ENCODE results near the gene NDRG3. TPM values are rescaled to one million over a fixed set of nuclear protein-coding genes. Genes with fewer than 3 reads are reported as not detected.

NDRG3 gene
- total RNA-seq, 1 donor from 2014 or later: 24.3 TPM

DNA sequence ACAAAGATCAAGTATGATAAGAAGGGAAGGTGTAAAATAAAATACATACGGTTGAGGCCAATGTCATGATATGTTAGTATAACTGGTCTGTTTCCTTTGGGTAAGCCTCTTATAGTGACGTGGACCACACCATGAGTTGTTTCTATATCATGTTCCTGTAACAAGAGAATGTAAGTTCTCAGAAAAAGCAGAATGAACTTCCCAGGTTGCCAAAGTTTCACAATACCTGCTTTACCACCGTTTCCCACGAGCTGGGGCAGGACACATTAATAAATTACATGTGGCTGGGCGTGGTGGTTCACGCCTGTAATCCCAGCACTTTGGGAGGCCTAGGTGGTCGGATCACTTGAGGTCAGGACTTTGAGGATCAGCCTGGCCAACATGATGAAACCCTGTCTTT, 57.3 kb downstream of the NDRG3 start:
- Mint-ChIP-seq H3K4me1 (no peaks in the 10 kb centered on the region), H3K27me3 (ENCODE audit: low read depth) (no peaks in the 10 kb centered on the region), H3K36me3 (peaks cover 1% of the 10 kb centered on the region), H3K9me3 (no peaks in the 10 kb centered on the region), H3K4me3 (no peak overlapping the region), H3K27ac (no peak overlapping the region)
- TF ChIP-seq, protein P1, sequence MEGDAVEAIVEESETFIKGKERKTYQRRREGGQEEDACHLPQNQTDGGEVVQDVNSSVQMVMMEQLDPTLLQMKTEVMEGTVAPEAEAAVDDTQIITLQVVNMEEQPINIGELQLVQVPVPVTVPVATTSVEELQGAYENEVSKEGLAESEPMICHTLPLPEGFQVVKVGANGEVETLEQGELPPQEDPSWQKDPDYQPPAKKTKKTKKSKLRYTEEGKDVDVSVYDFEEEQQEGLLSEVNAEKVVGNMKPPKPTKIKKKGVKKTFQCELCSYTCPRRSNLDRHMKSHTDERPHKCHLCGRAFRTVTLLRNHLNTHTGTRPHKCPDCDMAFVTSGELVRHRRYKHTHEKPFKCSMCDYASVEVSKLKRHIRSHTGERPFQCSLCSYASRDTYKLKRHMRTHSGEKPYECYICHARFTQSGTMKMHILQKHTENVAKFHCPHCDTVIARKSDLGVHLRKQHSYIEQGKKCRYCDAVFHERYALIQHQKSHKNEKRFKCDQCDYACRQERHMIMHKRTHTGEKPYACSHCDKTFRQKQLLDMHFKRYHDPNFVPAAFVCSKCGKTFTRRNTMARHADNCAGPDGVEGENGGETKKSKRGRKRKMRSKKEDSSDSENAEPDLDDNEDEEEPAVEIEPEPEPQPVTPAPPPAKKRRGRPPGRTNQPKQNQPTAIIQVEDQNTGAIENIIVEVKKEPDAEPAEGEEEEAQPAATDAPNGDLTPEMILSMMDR (IDR thresholded peaks at IDR 0.05; ENCODE audit: unreplicated experiment): no peak
- DNase-seq (ENCODE audit: low spot score in 2 of 2, unreplicated experiment in 2 of 2): no peak

DNA sequence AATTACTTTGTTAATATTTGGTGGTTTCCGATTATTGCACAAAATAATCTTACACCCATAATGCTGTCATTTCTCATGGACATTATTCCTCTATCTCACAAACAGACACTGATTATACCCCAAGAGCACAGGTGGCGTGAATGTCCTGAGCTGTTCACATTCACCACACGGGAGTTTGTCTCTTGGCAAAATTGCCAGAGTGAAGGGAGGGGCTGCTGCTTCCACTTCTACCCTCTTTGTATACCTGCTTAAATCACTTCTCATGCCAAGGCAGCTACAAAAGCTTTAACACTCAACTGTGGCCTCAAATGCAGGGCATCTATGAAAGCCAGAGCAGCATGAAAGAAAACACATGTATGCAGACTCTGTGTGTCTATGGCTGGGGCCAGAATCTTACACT, 58.0 kb downstream of the NDRG3 start:
- Mint-ChIP-seq H3K4me3 (no peak overlapping the region), H3K9me3 (no peaks in the 10 kb centered on the region), H3K36me3 (peaks cover 1% of the 10 kb centered on the region), H3K4me1 (no peaks in the 10 kb centered on the region), H3K27me3 (ENCODE audit: low read depth) (no peaks in the 10 kb centered on the region), H3K27ac (no peak overlapping the region)
- DNase-seq (ENCODE audit: low spot score in 2 of 2, unreplicated experiment in 2 of 2): no peak
- TF ChIP-seq, protein P1 (IDR thresholded peaks at IDR 0.05; ENCODE audit: unreplicated experiment): no peak

GRCh38 chr20:36686944-36687343, 58.9 kb downstream of the NDRG3 start:
- no peak overlapping the region for H3K27ac Mint-ChIP-seq
- no peaks in the 10 kb centered on the region for H3K27me3 Mint-ChIP-seq (ENCODE audit: low read depth)
- no peaks in the 10 kb centered on the region for H3K9me3 Mint-ChIP-seq
- H3K36me3 Mint-ChIP-seq: peaks cover 7% of the 10 kb centered on the region
- no peak overlapping the region for H3K4me3 Mint-ChIP-seq
- TF ChIP-seq, protein P1 (IDR thresholded peaks at IDR 0.05; ENCODE audit: unreplicated experiment): no peak
- H3K4me1 Mint-ChIP-seq: no peaks in the 10 kb centered on the region
- no peak for DNase-seq (ENCODE audit: low spot score in 2 of 2, unreplicated experiment in 2 of 2)

- no peaks in the 10 kb centered on the region for H3K9me3 Mint-ChIP-seq
- H3K27ac Mint-ChIP-seq: no peak overlapping the region
- H3K36me3 Mint-ChIP-seq: peaks cover 8% of the 10 kb centered on the region
- DNase-seq (ENCODE audit: low spot score in 2 of 2, unreplicated experiment in 2 of 2): no peak
- H3K4me1 Mint-ChIP-seq: no peaks in the 10 kb centered on the region
- TF ChIP-seq, protein P1 (IDR thresholded peaks at IDR 0.05; ENCODE audit: unreplicated experiment): no peak
- H3K4me3 Mint-ChIP-seq: no peak overlapping the region
- no peaks in the 10 kb centered on the region for H3K27me3 Mint-ChIP-seq (ENCODE audit: low read depth)
These were observed 59.4 kb downstream of the NDRG3 start for GRCh38 chr20:36686504-36686903.

- TF ChIP-seq, protein P1 (IDR thresholded peaks at IDR 0.05; ENCODE audit: unreplicated experiment): no peak
- no peak for DNase-seq (ENCODE audit: low spot score in 2 of 2, unreplicated experiment in 2 of 2)
- H3K9me3 Mint-ChIP-seq: no peaks in the 10 kb centered on the region
- H3K27me3 Mint-ChIP-seq (ENCODE audit: low read depth): no peaks in the 10 kb centered on the region
- no peaks in the 10 kb centered on the region for H3K4me1 Mint-ChIP-seq
- H3K4me3 Mint-ChIP-seq: no peak overlapping the region
- H3K36me3 Mint-ChIP-seq: peaks cover 15% of the 10 kb centered on the region
- H3K27ac Mint-ChIP-seq: no peak overlapping the region
These were observed 61.1 kb downstream of the NDRG3 start for GRCh38 chr20:36684747-36685146.

DNA sequence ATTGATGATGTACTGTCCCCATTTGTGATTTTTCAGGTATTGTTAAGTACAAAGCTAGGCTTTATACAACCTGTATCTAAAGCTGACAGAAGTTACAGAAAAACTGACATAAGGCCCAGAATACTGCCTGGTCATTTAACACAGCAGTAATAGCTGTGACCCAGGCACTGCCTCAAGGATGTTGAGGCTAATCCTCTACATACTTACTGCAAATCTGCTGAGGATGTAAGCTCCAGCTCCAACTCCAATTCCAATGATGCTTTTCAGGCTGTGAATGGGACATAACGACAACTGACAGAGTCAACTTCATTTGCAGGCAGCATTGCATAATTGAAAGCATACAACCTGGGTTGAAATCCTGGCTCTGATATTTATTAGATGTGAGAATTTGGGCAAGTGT, 63.6 kb downstream of the NDRG3 start:
- H3K4me1 Mint-ChIP-seq: peaks cover 8% of the 10 kb centered on the region
- H3K27me3 Mint-ChIP-seq (ENCODE audit: low read depth): no peaks in the 10 kb centered on the region
- H3K4me3 Mint-ChIP-seq: no peak overlapping the region
- H3K27ac Mint-ChIP-seq: no peak overlapping the region
- no peaks in the 10 kb centered on the region for H3K9me3 Mint-ChIP-seq
- TF ChIP-seq, protein P1 (IDR thresholded peaks at IDR 0.05; ENCODE audit: unreplicated experiment): no peak
- H3K36me3 Mint-ChIP-seq: peaks cover 24% of the 10 kb centered on the region
- no peak for DNase-seq (ENCODE audit: low spot score in 2 of 2, unreplicated experiment in 2 of 2)
